Transverse colon (tissue), 4 donors: Measurements from ENCODE around the gene RELN. TPM values are rescaled to one million over a fixed set of nuclear protein-coding genes. Genes with fewer than 3 reads are reported as not detected.

Experiments used
- DNase-seq: peaks from one replicate; pipeline ENCODE4 v3.0.0-alpha.2; 2019
- H3K27ac ChIP-seq, 4 donors: fragments of 200-600 bp; sonication (generic); 2 replicates each; pipeline ENCODE4 v1.5.1; 2016 to 2018; ENCODE audit warnings: inconsistent platforms in 4 of 4
- H3K27me3 ChIP-seq: fragments of 200-600 bp; sonication (generic); 2 replicates; pipeline ENCODE4 v1.5.1; 2017; ENCODE audit warnings: inconsistent platforms
- H3K36me3 ChIP-seq, 4 donors: fragments of 200-600 bp; sonication (generic); 2 replicates each; pipeline ENCODE4 v1.5.1; 2017 to 2019; ENCODE audit warnings: inconsistent platforms in 4 of 4
- H3K4me1 ChIP-seq, 4 donors: fragments of 200-600 bp; sonication (generic); 2 replicates each; pipeline ENCODE4 v1.5.1; 2017 to 2020; ENCODE audit warnings: inconsistent platforms in 4 of 4
- H3K4me3 ChIP-seq, 4 donors: fragments of 200-600 bp; sonication (generic); 1 replicate in 1 of 4; 2 replicates in 3 of 4; pipeline versions ENCODE4 v1.5.1 to v1.6.1; 2017 to 2019; ENCODE audit warnings: inconsistent platforms in 4 of 4
- H3K9me3 ChIP-seq, 2 donors: fragments of 200-600 bp; sonication (generic); 2 replicates each; pipeline ENCODE4 v1.5.1; 2017 to 2019; ENCODE audit warnings: inconsistent platforms in 2 of 2
- EP300 ChIP-seq: sonication (generic); formaldehyde crosslinking; IDR thresholded peaks from one replicate; pipeline ENCODE4 v1.6.1; 2017; ENCODE audit warnings: antibody characterized with exemption, low read depth
- POLR2A ChIP-seq: fragments of 450-650 bp; IDR thresholded peaks from one replicate; pipeline ENCODE4 v1.6.1; 2016; ENCODE audit warnings: antibody characterized with exemption, mild to moderate bottlenecking, moderate library complexity
- POLR2AphosphoS5 ChIP-seq, 3 donors: sonication (generic); formaldehyde crosslinking; IDR thresholded peaks; one replicate each; pipeline ENCODE4 v1.6.1; 2016; ENCODE audit warnings: antibody characterized with exemption in 3 of 3
- WGBS, 2 donors: methylation state at CpG; one replicate each; pipeline ENCODE4 v1.1.5; 2018; ENCODE audit warnings: low coverage in 1 of 2; 5-methylcytosine and 5-hydroxymethylcytosine counted together
- in situ Hi-C, 4 donors: fragments of 200-750 bp; cut with MboI; loops; one replicate each; pipeline versions ENCODE4 v1.15.0 to v1.15.1; 2017; ENCODE audit warnings: low sequenced_read_pairs in 3 of 4, low pct_ligation_motif_present in 1 of 4, low pct_unique_long_range_greater_than_20kb in 1 of 4
- intact Hi-C: fragments of 100-400 bp; cut with DNase I; formaldehyde crosslinking; loops from one replicate; pipeline ENCODE4 v1.15.1; 2023; ENCODE audit warnings: low total_unique reads
- total RNA-seq, 4 donors: library from RNA; depleted of rRNA; stranded (reverse); fragments of >200 nt; gene quantifications; one replicate each; pipeline ENCODE4 v1.1.0, GENCODE V29; 2016
- TF ChIP-seq, protein P1 (sequence below), 5 experiments: fragments of 200-600 bp in 3 of 5; fragments of 450-650 bp in 2 of 5; sonication (generic) in 3 of 5; IDR thresholded peaks; 1 replicate in 2 of 5; 2 replicates in 3 of 5; pipeline ENCODE4 v1.5.1; 2016 to 2017; ENCODE audit warnings: antibody characterized with exemption in 5 of 5, inconsistent platforms in 3 of 5, mild to moderate bottlenecking in 2 of 5, moderate library complexity in 1 of 5

The RELN gene
- total RNA-seq, 4 donors from 2014 or later: 1.00 to 2.7 (median 1.5) TPM; not detected in 1

GRCh38 chr7:103564416-103564815 is 425.0 kb downstream of the RELN start:
- WGBS, 2 donors: 77% methylated on average over 2 of the region's 2 CpGs; no CpG with 5 or more reads in 1 of the 2 donors
- Histone ChIP-seq H3K36me3 (no peaks in the 10 kb centered on the region), H3K9me3 (no peaks in the 10 kb centered on the region), H3K4me3 (no peak overlapping the region), H3K27me3 (no peaks in the 10 kb centered on the region), H3K4me1 (no peaks in the 10 kb centered on the region), H3K27ac (no peak overlapping the region)
- TF ChIP-seq EP300: no peak
- no peak for TF ChIP-seq POLR2AphosphoS5 (IDR thresholded peaks at IDR 0.05)
- TF ChIP-seq POLR2A: no peak
- TF ChIP-seq, protein P1, sequence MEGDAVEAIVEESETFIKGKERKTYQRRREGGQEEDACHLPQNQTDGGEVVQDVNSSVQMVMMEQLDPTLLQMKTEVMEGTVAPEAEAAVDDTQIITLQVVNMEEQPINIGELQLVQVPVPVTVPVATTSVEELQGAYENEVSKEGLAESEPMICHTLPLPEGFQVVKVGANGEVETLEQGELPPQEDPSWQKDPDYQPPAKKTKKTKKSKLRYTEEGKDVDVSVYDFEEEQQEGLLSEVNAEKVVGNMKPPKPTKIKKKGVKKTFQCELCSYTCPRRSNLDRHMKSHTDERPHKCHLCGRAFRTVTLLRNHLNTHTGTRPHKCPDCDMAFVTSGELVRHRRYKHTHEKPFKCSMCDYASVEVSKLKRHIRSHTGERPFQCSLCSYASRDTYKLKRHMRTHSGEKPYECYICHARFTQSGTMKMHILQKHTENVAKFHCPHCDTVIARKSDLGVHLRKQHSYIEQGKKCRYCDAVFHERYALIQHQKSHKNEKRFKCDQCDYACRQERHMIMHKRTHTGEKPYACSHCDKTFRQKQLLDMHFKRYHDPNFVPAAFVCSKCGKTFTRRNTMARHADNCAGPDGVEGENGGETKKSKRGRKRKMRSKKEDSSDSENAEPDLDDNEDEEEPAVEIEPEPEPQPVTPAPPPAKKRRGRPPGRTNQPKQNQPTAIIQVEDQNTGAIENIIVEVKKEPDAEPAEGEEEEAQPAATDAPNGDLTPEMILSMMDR (IDR thresholded peaks at IDR 0.05): no peak
- in situ Hi-C loops: loop anchor here in 2 of 4 donors (25.0 kb wide), 2 partner anchors 598 to 698 kb away; no protein-coding TSS in a partner anchor
- no peak for DNase-seq
- intact Hi-C loops: no loop called here

- WGBS, 2 donors: 22 to 56% methylated on average over 1 of the region's 1 CpG
These were observed 429.3 kb downstream of the RELN start for GRCh38 chr7:103560136-103560535.

DNA sequence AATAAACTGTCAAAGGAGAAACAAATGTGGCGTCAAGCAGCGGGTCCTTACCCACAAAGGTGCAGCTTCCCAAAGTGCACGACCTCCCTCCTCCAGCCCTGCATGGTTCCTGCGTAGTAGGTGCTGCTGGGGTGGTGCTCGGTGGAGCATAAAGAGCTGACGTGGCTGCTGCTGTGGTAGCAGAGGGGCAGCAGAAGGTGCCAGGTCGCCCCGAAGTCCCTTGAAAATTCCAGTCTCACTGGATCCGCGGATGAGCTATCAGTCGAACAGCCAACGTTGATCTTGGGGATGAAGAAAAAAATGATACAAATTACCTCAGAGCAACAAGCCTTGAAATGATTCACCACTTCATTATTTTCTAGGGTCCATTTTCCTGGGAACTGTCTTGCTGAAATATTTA is 438.4 kb downstream of the RELN start:
- in situ Hi-C loops: loop anchor here in 2 of 4 donors (25.0 kb wide), 2 partner anchors 611 to 711 kb away; no protein-coding TSS in a partner anchor
- 85% methylated on average over 12 of the region's 12 CpGs; no CpG with 5 or more reads in 1 of the 2 donors for WGBS, 2 donors
- H3K4me3 ChIP-seq: no peak overlapping the region
- H3K27ac ChIP-seq: no peak overlapping the region
- TF ChIP-seq POLR2AphosphoS5 (IDR thresholded peaks at IDR 0.05): no peak
- TF ChIP-seq EP300: no peak
- no peak for TF ChIP-seq POLR2A
- TF ChIP-seq, protein P1 (IDR thresholded peaks at IDR 0.05): no peak
- H3K9me3 ChIP-seq: no peaks in the 10 kb centered on the region
- DNase-seq: no peak
- intact Hi-C loops: no loop called here
- H3K36me3 ChIP-seq: no peaks in the 10 kb centered on the region
- no peaks in the 10 kb centered on the region for H3K4me1 ChIP-seq
- no peaks in the 10 kb centered on the region for H3K27me3 ChIP-seq

More at GRCh38 chr7:103560136-103560535, 429.3 kb downstream of the RELN start:
- Histone ChIP-seq H3K9me3 (no peaks in the 10 kb centered on the region), H3K4me1 (no peaks in the 10 kb centered on the region), H3K27me3 (no peaks in the 10 kb centered on the region), H3K4me3 (no peak overlapping the region), H3K36me3 (no peaks in the 10 kb centered on the region), H3K27ac (no peak overlapping the region)
- in situ Hi-C loops (loop anchor here in 2 of 4 donors (25.0 kb wide), 2 partner anchors 602 to 702 kb away; no protein-coding TSS in a partner anchor), intact Hi-C loops (no loop called here)
- TF ChIP-seq POLR2A: no peak
- no peak for TF ChIP-seq EP300
- TF ChIP-seq, protein P1 (IDR thresholded peaks at IDR 0.05): no peak
- TF ChIP-seq POLR2AphosphoS5 (IDR thresholded peaks at IDR 0.05): no peak
- DNase-seq: no peak

GRCh38 chr7:103549786-103550185 is 439.7 kb downstream of the RELN start:
- 79 to 89% methylated on average over 2 of the region's 2 CpGs for WGBS, 2 donors

More at GRCh38 chr7:103549786-103550185, 439.7 kb downstream of the RELN start:
- in situ Hi-C loops: loop anchor here in 2 of 4 donors (25.0 kb wide), 2 partner anchors 613 to 713 kb away; no protein-coding TSS in a partner anchor
- no peak for DNase-seq
- no peak for TF ChIP-seq POLR2A
- no peak for TF ChIP-seq EP300
- TF ChIP-seq POLR2AphosphoS5 (IDR thresholded peaks at IDR 0.05): no peak
- TF ChIP-seq, protein P1 (IDR thresholded peaks at IDR 0.05): no peak
- Histone ChIP-seq H3K9me3 (no peaks in the 10 kb centered on the region), H3K36me3 (no peaks in the 10 kb centered on the region), H3K27ac (no peak overlapping the region), H3K4me3 (no peak overlapping the region), H3K27me3 (no peaks in the 10 kb centered on the region), H3K4me1 (no peaks in the 10 kb centered on the region)
- intact Hi-C loops: no loop called here
